HEK293 (cell line): Measurements from ENCODE around the gene LTB4R.

Experiments
- CTCF ChIA-PET: fragments of 350-600 bp; formaldehyde crosslinking; extraction: SDS; loops from one replicate; lab custom pipeline; 2021; ENCODE audit warnings: antibody characterized with exemption; lab: Yijun Ruan, JAX
- POLR2A ChIA-PET: fragments of 300-600 bp; formaldehyde crosslinking; extraction: SDS; loops from one replicate; lab custom pipeline; 2020; ENCODE audit warnings: antibody characterized with exemption, inconsistent platforms; lab: Yijun Ruan, JAX
- H3K27ac ChIP-seq: fragments of 200-500 bp; sonication (Bioruptor generic); 2 replicates; pipeline ENCODE4 v1.5.1; 2014; ENCODE audit warnings: low read depth, low read length, control low read depth, inconsistent platforms; ENCODE audit errors: extremely low read depth
- H3K36me3 ChIP-seq, 2 experiments: fragments of 200-500 bp in 1 of 2; sonication (Bioruptor generic) in 1 of 2; 1 replicate in 1 of 2; 2 replicates in 1 of 2; pipeline ENCODE4 v1.5.1; 2014 to 2017; ENCODE audit warnings: inconsistent platforms in 2 of 2, low read length in 2 of 2; ENCODE audit not compliant: control insufficient read depth in 2 of 2, insufficient read depth in 1 of 2
- H3K4me1 ChIP-seq: fragments of 200-500 bp; sonication (Bioruptor generic); 2 replicates; pipeline ENCODE4 v1.5.1; 2014; ENCODE audit warnings: mild to moderate bottlenecking, low read length, inconsistent platforms; ENCODE audit not compliant: control insufficient read depth, insufficient read depth
- H3K4me3 ChIP-seq: 2 replicates; pipeline ENCODE4 v1.5.1; 2011; ENCODE audit warnings: low read depth, mild to moderate bottlenecking, control low read depth, low read length, moderate library complexity
- H3K9me3 ChIP-seq: fragments of 200-500 bp; sonication (Bioruptor generic); 2 replicates; pipeline ENCODE4 v1.5.1; 2014; ENCODE audit warnings: low read depth, low read length, inconsistent platforms; ENCODE audit not compliant: control insufficient read depth, insufficient read depth
- GLI4 ChIP-seq: fragments of 450-650 bp; formaldehyde crosslinking; IDR thresholded peaks from 2 replicates; pipeline ENCODE4 v1.5.1; 2016; ENCODE audit warnings: missing biosample characterization, missing genetic modification characterization
- HOXD13 ChIP-seq: sonication (generic); formaldehyde crosslinking; IDR thresholded peaks from 2 replicates; pipeline ENCODE4 v1.8.0; 2022; ENCODE audit warnings: missing genetic modification reagents, borderline replicate concordance
- MEIS1 ChIP-seq: sonication (generic); formaldehyde crosslinking; IDR thresholded peaks from 2 replicates; pipeline ENCODE4 v1.8.1; 2022; ENCODE audit warnings: missing genetic modification reagents, mild to moderate bottlenecking, borderline replicate concordance
- SALL2 ChIP-seq: fragments of 450-650 bp; formaldehyde crosslinking; IDR thresholded peaks from 2 replicates; pipeline ENCODE4 v1.5.0; 2017; ENCODE audit warnings: missing biosample characterization, mild to moderate bottlenecking, missing genetic modification characterization, borderline replicate concordance
- SCRT1 ChIP-seq: fragments of 450-650 bp; formaldehyde crosslinking; IDR thresholded peaks from 2 replicates; pipeline ENCODE4 v1.5.1; 2016; ENCODE audit warnings: missing biosample characterization, missing genetic modification characterization, borderline replicate concordance
- ZBTB21 ChIP-seq: fragments of 450-650 bp; formaldehyde crosslinking; IDR thresholded peaks from 2 replicates; pipeline ENCODE4 v1.5.1; 2017; ENCODE audit warnings: missing biosample characterization, missing genetic modification characterization
- ZBTB44 ChIP-seq: fragments of 450-650 bp; IDR thresholded peaks from 2 replicates; pipeline ENCODE4 v1.5.1; 2018; ENCODE audit warnings: missing biosample characterization, mild to moderate bottlenecking, missing genetic modification characterization
- ZBTB6 ChIP-seq: fragments of 450-650 bp; formaldehyde crosslinking; IDR thresholded peaks from 2 replicates; pipeline ENCODE4 v1.5.1; 2017; ENCODE audit warnings: missing biosample characterization, missing genetic modification characterization
- ZNF157 ChIP-seq: fragments of 450-650 bp; formaldehyde crosslinking; IDR thresholded peaks from 2 replicates; pipeline ENCODE4 v1.5.1; 2016; ENCODE audit warnings: missing biosample characterization, missing genetic modification characterization
- ZNF18 ChIP-seq: fragments of 450-650 bp; formaldehyde crosslinking; IDR thresholded peaks from 2 replicates; pipeline ENCODE4 v1.5.1; 2016; ENCODE audit warnings: missing biosample characterization, missing genetic modification characterization
- ZNF202 ChIP-seq: fragments of 450-650 bp; formaldehyde crosslinking; IDR thresholded peaks from 2 replicates; pipeline ENCODE4 v1.5.1; 2016; ENCODE audit warnings: missing biosample characterization, missing genetic modification characterization, borderline replicate concordance
- ZNF214 ChIP-seq: fragments of 450-650 bp; formaldehyde crosslinking; IDR thresholded peaks from 2 replicates; pipeline ENCODE4 v1.5.1; 2017; ENCODE audit warnings: missing biosample characterization, mild to moderate bottlenecking, missing genetic modification characterization, borderline replicate concordance
- ZNF23 ChIP-seq: fragments of 450-650 bp; formaldehyde crosslinking; IDR thresholded peaks from 2 replicates; pipeline ENCODE4 v1.5.1; 2016; ENCODE audit warnings: missing biosample characterization, missing genetic modification characterization, borderline replicate concordance
- ZNF239 ChIP-seq: fragments of 450-650 bp; formaldehyde crosslinking; IDR thresholded peaks from 2 replicates; pipeline ENCODE4 v1.5.1; 2016; ENCODE audit warnings: missing biosample characterization, missing genetic modification characterization
- ZNF311 ChIP-seq: fragments of 450-650 bp; formaldehyde crosslinking; IDR thresholded peaks from 2 replicates; pipeline ENCODE4 v1.5.1; 2017; ENCODE audit warnings: missing biosample characterization, missing genetic modification characterization, borderline replicate concordance
- ZNF350 ChIP-seq: fragments of 450-650 bp; formaldehyde crosslinking; IDR thresholded peaks from 2 replicates; pipeline ENCODE4 v1.5.0; 2017; ENCODE audit warnings: missing biosample characterization, mild to moderate bottlenecking, missing genetic modification characterization
- ZNF423 ChIP-seq: fragments of 450-650 bp; formaldehyde crosslinking; IDR thresholded peaks from 2 replicates; pipeline ENCODE4 v1.5.1; 2016; ENCODE audit warnings: missing biosample characterization, missing genetic modification characterization
- ZNF514 ChIP-seq: fragments of 450-650 bp; formaldehyde crosslinking; IDR thresholded peaks from 2 replicates; pipeline ENCODE4 v1.5.1; 2016; ENCODE audit warnings: missing biosample characterization, missing genetic modification characterization
- ZNF776 ChIP-seq: fragments of 450-650 bp; formaldehyde crosslinking; IDR thresholded peaks from 2 replicates; pipeline ENCODE4 v1.5.0; 2017; ENCODE audit warnings: missing biosample characterization, missing genetic modification characterization, borderline replicate concordance
- ZSCAN16 ChIP-seq: fragments of 450-650 bp; formaldehyde crosslinking; IDR thresholded peaks from 2 replicates; pipeline ENCODE4 v1.5.1; 2016; ENCODE audit warnings: missing biosample characterization, missing genetic modification characterization

The LTB4R gene

GRCh38 chr14:24310646-24311604 lies at the start of gene LTB4R:
Gene LTB4R, plus strand, starts transcription at chr14:24311502. Its CDS starts 4,150 bp downstream, at chr14:24315652.
- Histone ChIP-seq H3K4me3 (no peak within 1 kb of the TSS), H3K9me3 (no peaks in the 10 kb centered on the region), H3K36me3 (peaks cover 0 to 65% of the 10 kb centered on the region in 2 experiments; a peak in 2 of 3 replicates), H3K27ac (no peak within 1 kb of the TSS), H3K4me1 (no peaks in the 10 kb centered on the region)
- CTCF ChIA-PET: interaction anchor here (0.5 to 4.7 kb wide), 5 partner anchors 11 to 827 kb away, joined by 3 to 70 read pairs (median 3); partner anchors contain the start of genes DHRS1, NOP9, RABGGTA and TINF2
- TF ChIP-seq ZNF350 (tag by site-specific recombination) (no peak), ZNF18 (no peak), ZNF23 (tag by site-specific recombination) (no peak), SALL2 (tag by site-specific recombination) (no peak), ZBTB21 (no peak), ZNF239 (tag by site-specific recombination) (no peak), ZBTB6 (no peak), MEIS1 (CRISPR knock-in tag) (no peak), ZNF311 (tag by site-specific recombination) (no peak), ZNF776 (tag by site-specific recombination) (no peak), HOXD13 (CRISPR knock-in tag) (no peak), ZNF214 (no peak), GLI4 (tag by site-specific recombination) (no peak), SCRT1 (tag by site-specific recombination) (no peak), ZNF202 (tag by site-specific recombination) (no peak), ZNF423 (tag by site-specific recombination) (no peak), ZSCAN16 (no peak), ZNF514 (tag by site-specific recombination) (no peak), ZNF157 (tag by site-specific recombination) (no peak)
- POLR2A ChIA-PET: interaction anchor here (1.1 kb wide), 1 partner anchor 69 kb away, joined by 3 read pairs; the partner anchor contains the start of gene TINF2

- CTCF ChIA-PET: interaction anchor here (0.6 to 1.4 kb wide), 4 partner anchors 15 to 71 kb away, joined by 3 to 6 read pairs (median 4); partner anchors contain the start of gene TINF2
- no peaks in the 10 kb centered on the region for H3K4me1 ChIP-seq
- TF ChIP-seq ZBTB44 (tag by site-specific recombination): no peak
- no peak for TF ChIP-seq ZNF18
- TF ChIP-seq, all 188 proteins: peak for 0
- Histone ChIP-seq H3K36me3 (peaks cover 0 to 18% of the 10 kb centered on the region in 2 experiments; a peak in 1 of 3 replicates), H3K9me3 (no peaks in the 10 kb centered on the region), H3K27ac (no peak overlapping the region), H3K4me3 (no peak overlapping the region)
- POLR2A ChIA-PET: interaction anchor here (1.2 to 3.6 kb wide), 3 partner anchors 9 to 121 kb away, joined by 3 to 16 read pairs (median 14); partner anchors contain the start of genes EMC9, RABGGTA and TINF2
These were observed 49.4 kb upstream of the LTB4R start for GRCh38 chr14:24261969-24262327.
